A673 (cell line): ENCODE measurements around the gene FASN.

Source experiments
- EZH2 ChIP-seq: fragments of 200-600 bp; sonication (generic); IDR thresholded peaks from 2 replicates; pipeline ENCODE4 v1.6.1; 2017; ENCODE audit warnings: borderline replicate concordance, low read depth, mild to moderate bottlenecking, mixed read lengths, antibody characterized with exemption, low read length; ENCODE audit not compliant: poor library complexity, severe bottlenecking
- TF ChIP-seq, protein P1 (sequence below): fragments of 300-800, 200-600 bp; sonication (generic); conservative IDR thresholded peaks from 2 replicates; pipeline ENCODE4 v1.5.1; 2017; ENCODE audit warnings: low read depth, mild to moderate bottlenecking, antibody characterized with exemption, low read length, moderate library complexity, mixed read lengths

DNA sequence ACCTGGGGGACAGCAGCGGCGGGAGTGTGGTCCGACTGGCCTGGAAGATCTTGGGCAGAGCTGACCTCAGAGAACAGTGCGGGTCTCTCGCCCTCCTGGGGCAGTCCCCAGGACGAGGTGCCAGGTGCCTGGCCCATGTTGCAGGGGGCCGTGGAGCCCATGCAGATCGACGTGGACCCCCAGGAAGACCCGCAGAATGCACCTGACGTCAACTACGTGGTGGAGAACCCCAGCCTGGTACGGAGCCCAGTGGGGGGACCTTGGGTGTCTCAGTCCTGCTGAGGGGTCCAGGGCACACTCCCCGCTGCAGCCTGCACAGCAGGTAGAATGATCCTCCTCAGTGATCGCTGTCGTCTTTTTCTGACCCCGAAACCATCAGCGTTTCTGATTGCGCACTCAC lies 44.9 kb downstream of the FASN start:
- TF ChIP-seq EZH2 = no peak
- TF ChIP-seq, protein P1, sequence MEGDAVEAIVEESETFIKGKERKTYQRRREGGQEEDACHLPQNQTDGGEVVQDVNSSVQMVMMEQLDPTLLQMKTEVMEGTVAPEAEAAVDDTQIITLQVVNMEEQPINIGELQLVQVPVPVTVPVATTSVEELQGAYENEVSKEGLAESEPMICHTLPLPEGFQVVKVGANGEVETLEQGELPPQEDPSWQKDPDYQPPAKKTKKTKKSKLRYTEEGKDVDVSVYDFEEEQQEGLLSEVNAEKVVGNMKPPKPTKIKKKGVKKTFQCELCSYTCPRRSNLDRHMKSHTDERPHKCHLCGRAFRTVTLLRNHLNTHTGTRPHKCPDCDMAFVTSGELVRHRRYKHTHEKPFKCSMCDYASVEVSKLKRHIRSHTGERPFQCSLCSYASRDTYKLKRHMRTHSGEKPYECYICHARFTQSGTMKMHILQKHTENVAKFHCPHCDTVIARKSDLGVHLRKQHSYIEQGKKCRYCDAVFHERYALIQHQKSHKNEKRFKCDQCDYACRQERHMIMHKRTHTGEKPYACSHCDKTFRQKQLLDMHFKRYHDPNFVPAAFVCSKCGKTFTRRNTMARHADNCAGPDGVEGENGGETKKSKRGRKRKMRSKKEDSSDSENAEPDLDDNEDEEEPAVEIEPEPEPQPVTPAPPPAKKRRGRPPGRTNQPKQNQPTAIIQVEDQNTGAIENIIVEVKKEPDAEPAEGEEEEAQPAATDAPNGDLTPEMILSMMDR = no peak
